Naive thymus-derived CD4-positive, alpha-beta T cell (primary cell): ENCODE measurements around the gene NBPF26. TPM values are rescaled to one million over a fixed set of nuclear protein-coding genes. Genes with fewer than 3 reads are reported as not detected.
A peak's percentile ranks its signal among the peaks of the same experiment; 100 is the strongest.
"Not testable (repeated sequence)": the region's sequence is repeated elsewhere in the genome, so short reads cannot be mapped to it uniquely, and the experiment has no call there.

ENCODE experiments used
- ATAC-seq: fragments of 150-1000 bp; cut with Tn5 transposase; 2 replicates; pipeline ENCODE4 v1.10.0; 2021; ENCODE audit warnings: mild to moderate bottlenecking, moderate library complexity
- CTCF ChIA-PET: fragments of 350-600 bp; sonication (Branson Sonifier 250); formaldehyde crosslinking; loops from one replicate; lab custom pipeline; 2021; ENCODE audit warnings: antibody characterized with exemption; lab: Charles Lee
- POLR2A ChIA-PET: fragments of 350-600 bp; sonication (Branson Sonifier 250); formaldehyde crosslinking; loops from one replicate; lab custom pipeline; 2021; ENCODE audit warnings: antibody characterized with exemption, inconsistent platforms; lab: Charles Lee
- DNase-seq, 9 donors: peaks; one replicate each; pipeline versions ENCODE4 v3.0.0 to v3.0.0-alpha.2; 2020 to 2022; ENCODE audit warnings: mixed read lengths in 1 of 9
- H3K27ac ChIP-seq: one replicate; pipeline ENCODE4 v1.7.0; 2013; ENCODE audit warnings: mild to moderate bottlenecking, low read depth, low read length, moderate library complexity
- H3K27me3 ChIP-seq, 2 donors: one replicate each; pipeline ENCODE4 v1.7.0; 2013; ENCODE audit warnings: low read length in 2 of 2, mild to moderate bottlenecking in 2 of 2, moderate library complexity in 2 of 2; ENCODE audit not compliant: control insufficient read depth in 2 of 2, insufficient read depth in 2 of 2
- H3K36me3 ChIP-seq, 3 experiments: 1 replicate in 2 of 3; 2 replicates in 1 of 3; pipeline ENCODE4 v1.7.0; 2013; ENCODE audit warnings: low read length in 3 of 3, mild to moderate bottlenecking in 3 of 3, moderate library complexity in 1 of 3; ENCODE audit not compliant: insufficient read depth in 3 of 3, control insufficient read depth in 2 of 3
- H3K4me1 ChIP-seq, 2 donors: one replicate each; pipeline ENCODE4 v1.7.0; 2013; ENCODE audit warnings: low read length in 2 of 2, mild to moderate bottlenecking in 2 of 2, moderate library complexity in 1 of 2; ENCODE audit not compliant: control insufficient read depth in 2 of 2, insufficient read depth in 2 of 2
- H3K4me3 ChIP-seq: 2 replicates; pipeline ENCODE4 v1.7.0; 2013; ENCODE audit warnings: mild to moderate bottlenecking, low read length
- H3K9me3 ChIP-seq, 3 experiments: 1 replicate in 2 of 3; 2 replicates in 1 of 3; pipeline ENCODE4 v1.7.0; 2013; ENCODE audit warnings: low read length in 3 of 3; ENCODE audit not compliant: control insufficient read depth in 2 of 3
- H3K27ac Mint-ChIP-seq, 9 donors: one replicate each; pipeline ENCODE4 v1.8.0; 2020 to 2022; ENCODE audit warnings: mixed read lengths in 9 of 9, mild to moderate bottlenecking in 8 of 9, moderate library complexity in 5 of 9, inconsistent platforms in 2 of 9
- H3K27me3 Mint-ChIP-seq, 5 donors: one replicate each; pipeline ENCODE4 v1.8.0; 2021 to 2022; ENCODE audit warnings: mixed read lengths in 5 of 5, mild to moderate bottlenecking in 1 of 5
- H3K36me3 Mint-ChIP-seq, 5 donors: one replicate each; pipeline ENCODE4 v1.8.0; 2020 to 2022; ENCODE audit warnings: mixed read lengths in 5 of 5, mild to moderate bottlenecking in 3 of 5, inconsistent platforms in 1 of 5
- H3K4me1 Mint-ChIP-seq, 7 donors: one replicate each; pipeline ENCODE4 v1.8.0; 2020 to 2022; ENCODE audit warnings: mixed read lengths in 7 of 7, mild to moderate bottlenecking in 3 of 7, inconsistent platforms in 1 of 7
- H3K4me3 Mint-ChIP-seq, 10 donors: one replicate each; pipeline ENCODE4 v1.8.0; 2020 to 2022; ENCODE audit warnings: mild to moderate bottlenecking in 10 of 10, mixed read lengths in 10 of 10, moderate library complexity in 6 of 10, inconsistent platforms in 2 of 10
- H3K9me3 Mint-ChIP-seq, 11 donors: one replicate each; pipeline ENCODE4 v1.8.0; 2020 to 2022; ENCODE audit warnings: mixed read lengths in 11 of 11, mild to moderate bottlenecking in 4 of 11, inconsistent platforms in 1 of 11, moderate library complexity in 1 of 11
- intact Hi-C, 2 donors: fragments of 100-400 bp; cut with micrococcal nuclease; formaldehyde crosslinking; loops; one replicate each; pipeline ENCODE4 v1.15.1; 2023
- polyA plus RNA-seq, 2 donors: library from polyadenylated mRNA; unstranded; fragments of 300-500 nt; fragmentation: Illumina TruSeq; gene quantifications; one replicate each; pipeline ENCODE4 v1.2.3, GENCODE V29; 2021
- total RNA-seq, 6 experiments: library from RNA in 5 of 6; stranded (reverse) in 5 of 6; gene quantifications; 1 replicate in 5 of 6; 2 replicates in 1 of 6; pipeline ENCODE4 v1.2.3 and lab custom pipeline; 2021 to 2026

The NBPF26 gene
- total and polyA plus RNA-seq, 7 experiments from 2014 or later = 6.0 to 77.3 (median 33.6) TPM

- H3K9me3 Mint-ChIP-seq, CTCF ChIA-PET, H3K9me3 ChIP-seq, H3K36me3 Mint-ChIP-seq, H3K4me1 ChIP-seq, H3K27me3 Mint-ChIP-seq, H3K36me3 ChIP-seq, H3K27me3 ChIP-seq, intact Hi-C loops: not testable (repeated sequence)
- Mint-ChIP-seq H3K4me3 (peak overlapping the region; percentile 84 to 99 (median 93)), H3K27ac (peak overlapping the region; percentile 92 to 99 (median 96)), H3K4me1 (peaks cover 0 to 17% (median 6%) of the 10 kb centered on the region in 7 donors)
- H3K27ac ChIP-seq = peak overlapping the region; percentile 78
- DNase-seq (peak; percentile 28 to 94 (median 89)), ATAC-seq (peak; percentile 83)
- POLR2A ChIA-PET = interaction anchor here (0.7 kb wide), 2 partner anchors 92 to 713 kb away, joined by 3 to 7 read pairs; no protein-coding TSS in a partner anchor
- peak overlapping the region; percentile 59 for H3K4me3 ChIP-seq
These were observed 127.0 kb downstream of the NBPF26 start for GRCh38 chr1:120850537-120851421.

GRCh38 chr1:120858144-120858543, 134.4 kb downstream of the NBPF26 start:
- H3K27me3 Mint-ChIP-seq, H3K27ac ChIP-seq, H3K27me3 ChIP-seq, POLR2A ChIA-PET, CTCF ChIA-PET, H3K9me3 Mint-ChIP-seq, H3K36me3 ChIP-seq, H3K27ac Mint-ChIP-seq, H3K4me1 ChIP-seq, H3K4me3 ChIP-seq, intact Hi-C loops, ATAC-seq, H3K36me3 Mint-ChIP-seq, DNase-seq, H3K4me3 Mint-ChIP-seq, H3K9me3 ChIP-seq: not testable (repeated sequence)
- peaks cover 0 to 21% (median 6%) of the 10 kb centered on the region in 7 donors for H3K4me1 Mint-ChIP-seq

- H3K4me3 Mint-ChIP-seq, H3K27me3 Mint-ChIP-seq, POLR2A ChIA-PET, H3K36me3 Mint-ChIP-seq, H3K4me3 ChIP-seq, H3K9me3 ChIP-seq, ATAC-seq, H3K9me3 Mint-ChIP-seq, CTCF ChIA-PET, H3K27me3 ChIP-seq, H3K27ac Mint-ChIP-seq, intact Hi-C loops, H3K36me3 ChIP-seq, H3K4me1 ChIP-seq, H3K27ac ChIP-seq, DNase-seq: not testable (repeated sequence)
- H3K4me1 Mint-ChIP-seq = peaks cover 0 to 16% (median 6%) of the 10 kb centered on the region in 7 donors
These were observed 136.0 kb downstream of the NBPF26 start for GRCh38 chr1:120859615-120860234.

- ATAC-seq, H3K36me3 Mint-ChIP-seq, H3K4me1 ChIP-seq, DNase-seq, H3K27me3 Mint-ChIP-seq, H3K9me3 ChIP-seq, H3K4me3 Mint-ChIP-seq, POLR2A ChIA-PET, H3K4me3 ChIP-seq, H3K27me3 ChIP-seq, H3K9me3 Mint-ChIP-seq, intact Hi-C loops, H3K36me3 ChIP-seq, H3K27ac ChIP-seq, CTCF ChIA-PET: not testable (repeated sequence)
- Mint-ChIP-seq H3K27ac (peak overlapping the region in 1 of 9 donors; percentile 38), H3K4me1 (peaks cover 0 to 14% (median 4%) of the 10 kb centered on the region in 7 donors)
These were observed 154.5 kb downstream of the NBPF26 start for GRCh38 chr1:120878206-120878605.

- H3K27ac Mint-ChIP-seq = peak overlapping the region in 1 of 9 donors; percentile 67
- H3K9me3 Mint-ChIP-seq, intact Hi-C loops: not testable (repeated sequence)
These were observed 156.3 kb downstream of the NBPF26 start for GRCh38 chr1:120880056-120880455.

GRCh38 chr1:120881934-120882333, 158.2 kb downstream of the NBPF26 start:
- H3K27me3 Mint-ChIP-seq, H3K9me3 Mint-ChIP-seq, H3K27me3 ChIP-seq, H3K36me3 Mint-ChIP-seq, H3K4me1 ChIP-seq, H3K4me3 ChIP-seq, H3K9me3 ChIP-seq, H3K4me3 Mint-ChIP-seq, ATAC-seq, intact Hi-C loops, CTCF ChIA-PET, DNase-seq, H3K27ac ChIP-seq, H3K27ac Mint-ChIP-seq, H3K36me3 ChIP-seq, POLR2A ChIA-PET: not testable (repeated sequence)
- H3K4me1 Mint-ChIP-seq = peaks cover 0 to 14% (median 4%) of the 10 kb centered on the region in 7 donors

More at GRCh38 chr1:120880056-120880455, 156.3 kb downstream of the NBPF26 start:
- ATAC-seq, DNase-seq, H3K36me3 ChIP-seq, H3K27me3 ChIP-seq, CTCF ChIA-PET, POLR2A ChIA-PET, H3K4me3 ChIP-seq, H3K27me3 Mint-ChIP-seq, H3K4me1 ChIP-seq, H3K27ac ChIP-seq, H3K9me3 ChIP-seq, H3K4me3 Mint-ChIP-seq, H3K36me3 Mint-ChIP-seq: not testable (repeated sequence)
- peaks cover 0 to 14% (median 4%) of the 10 kb centered on the region in 7 donors for H3K4me1 Mint-ChIP-seq
